ENCODE measurements around the gene RNF144A. TPM values are rescaled to one million over a fixed set of nuclear protein-coding genes. Genes with fewer than 3 reads are reported as not detected.
A peak's percentile ranks its signal among the peaks of the same experiment; 100 is the strongest.
"Not testable (repeated sequence)": the region's sequence is repeated elsewhere in the genome, so short reads cannot be mapped to it uniquely, and the experiment has no call there.

RNF144A gene
- total and polyA plus RNA-seq, 10 donors = 3.8 to 86.6 (median 50.9) TPM

- Histone ChIP-seq H3K27me3 (replicated peaks in 1 of 7) (no peaks in the 10 kb centered on the region), H3K9me3 (peaks cover 0 to 6% (median 0%) of the 10 kb centered on the region in 8 donors), H3K27ac (peak overlapping the region in 3 of 8 donors; percentile 49 to 61 (median 53)), H3K4me1 (peaks cover 10 to 83% (median 55%) of the 10 kb centered on the region in 6 donors), H3K4me3 (no peak overlapping the region), H3K36me3 (no peaks in the 10 kb centered on the region)
- intact Hi-C loops (cut with DNase I; ENCODE audit: low total_unique reads) = no loop called here
- 34 to 57% (median 42%) methylated on average over 3 of the region's 3 CpGs for WGBS, 5 donors
- TF ChIP-seq POLR2AphosphoS5 (IDR thresholded peaks at IDR 0.05) (no peak), CTCF (IDR thresholded peaks at IDR 0.05 in 8 of 11, conservative IDR thresholded peaks at IDR 0.05 in 3 of 11) (no peak), POLR2A (IDR thresholded peaks at IDR 0.05) (no peak)
- DNase-seq = no peak
Measured at GRCh38 chr2:6933911-6934310, 16.7 kb downstream of the RNF144A start.

GRCh38 chr2:6934345-6934744 is 17.1 kb downstream of the RNF144A start:
- no peaks in the 10 kb centered on the region for H3K27me3 ChIP-seq (replicated peaks in 1 of 7)
- H3K4me1 ChIP-seq = peaks cover 6 to 83% (median 52%) of the 10 kb centered on the region in 6 donors
- intact Hi-C loops (cut with DNase I; ENCODE audit: low total_unique reads) = no loop called here
- TF ChIP-seq CTCF (IDR thresholded peaks at IDR 0.05 in 8 of 11, conservative IDR thresholded peaks at IDR 0.05 in 3 of 11) (no peak), POLR2AphosphoS5 (IDR thresholded peaks at IDR 0.05) (no peak), POLR2A (IDR thresholded peaks at IDR 0.05) (no peak)
- DNase-seq = no peak
- peaks cover 0 to 6% (median 0%) of the 10 kb centered on the region in 8 donors for H3K9me3 ChIP-seq
- WGBS, 5 donors = 33 to 51% (median 41%) methylated on average over 1 of the region's 1 CpG
- H3K27ac ChIP-seq = peak overlapping the region in 4 of 8 donors; percentile 29 to 61 (median 51)
- H3K4me3 ChIP-seq = no peak overlapping the region
- H3K36me3 ChIP-seq = no peaks in the 10 kb centered on the region

- TF ChIP-seq POLR2AphosphoS5 (IDR thresholded peaks at IDR 0.05) (no peak), CTCF (IDR thresholded peaks at IDR 0.05 in 8 of 11, conservative IDR thresholded peaks at IDR 0.05 in 3 of 11) (no peak), POLR2A (IDR thresholded peaks at IDR 0.05) (no peak)
- no peak overlapping the region for H3K4me3 ChIP-seq
- WGBS, 5 donors = 47 to 64% (median 61%) methylated on average over 11 of the region's 11 CpGs
- no peaks in the 10 kb centered on the region for H3K27me3 ChIP-seq (replicated peaks in 1 of 7)
- H3K9me3 ChIP-seq = peaks cover 0 to 6% (median 0%) of the 10 kb centered on the region in 8 donors
- no peaks in the 10 kb centered on the region for H3K36me3 ChIP-seq
- DNase-seq = no peak
- intact Hi-C loops (cut with DNase I; ENCODE audit: low total_unique reads) = no loop called here
- peak overlapping the region in 6 of 8 donors; percentile 5 to 61 (median 39) for H3K27ac ChIP-seq
- H3K4me1 ChIP-seq = peaks cover 2 to 83% (median 46%) of the 10 kb centered on the region in 6 donors
Measured at GRCh38 chr2:6934758-6935651, 17.8 kb downstream of the RNF144A start.

- peak overlapping the region in 1 of 8 donors; percentile 61 for H3K27ac ChIP-seq
- peaks cover 2 to 83% (median 40%) of the 10 kb centered on the region in 6 donors for H3K4me1 ChIP-seq
- intact Hi-C loops (cut with DNase I; ENCODE audit: low total_unique reads); H3K9me3 ChIP-seq; DNase-seq; H3K4me3 ChIP-seq; H3K27me3 ChIP-seq (replicated peaks in 1 of 7); H3K36me3 ChIP-seq: not testable (repeated sequence)
- WGBS, 5 donors = 86 to 94% (median 91%) methylated on average over 4 of the region's 4 CpGs
Measured at GRCh38 chr2:6935652-6936020, 18.4 kb downstream of the RNF144A start.
